Thyroid gland (tissue), 4 donors: Measurements from ENCODE around the gene INTU. TPM values are rescaled to one million over a fixed set of nuclear protein-coding genes. Genes with fewer than 3 reads are reported as not detected.

Experiments used
- DNase-seq, 2 donors: peaks; one replicate each; pipeline ENCODE4 v3.0.0-alpha.2; 2019
- H3K27ac ChIP-seq, 3 donors: fragments of 200-600 bp; sonication (generic); 1 replicate in 2 of 3; 2 replicates in 1 of 3; pipeline ENCODE4 v1.5.1; 2016 to 2019; ENCODE audit warnings: mild to moderate bottlenecking in 1 of 3, moderate library complexity in 1 of 3
- H3K27me3 ChIP-seq: fragments of 200-600 bp; sonication (generic); one replicate; pipeline ENCODE4 v1.5.1; 2019
- H3K36me3 ChIP-seq, 2 donors: fragments of 200-600 bp; sonication (generic); one replicate each; pipeline ENCODE4 v1.5.1; 2016 to 2019
- H3K4me1 ChIP-seq, 2 donors: fragments of 200-600 bp; sonication (generic); one replicate each; pipeline ENCODE4 v1.5.1; 2017 to 2019
- H3K4me3 ChIP-seq, 3 donors: fragments of 200-600 bp; sonication (generic); replicated peaks in 1 of 3; 1 replicate in 2 of 3; 2 replicates in 1 of 3; pipeline ENCODE4 v1.5.1; 2016; ENCODE audit warnings: mild to moderate bottlenecking in 1 of 3
- H3K9me3 ChIP-seq: fragments of 200-600 bp; sonication (generic); one replicate; pipeline ENCODE4 v1.5.1; 2017
- POLR2A ChIP-seq, 2 donors: fragments of 450-650 bp; IDR thresholded peaks; one replicate each; pipeline ENCODE4 v1.6.1; 2017; ENCODE audit warnings: antibody characterized with exemption in 2 of 2, mild to moderate bottlenecking in 2 of 2, moderate library complexity in 1 of 2
- WGBS, 2 donors: methylation state at CpG; one replicate each; pipeline ENCODE4 v1.1.5; 2017; 5-methylcytosine and 5-hydroxymethylcytosine counted together
- intact Hi-C: fragments of 100-400 bp; cut with DNase I; formaldehyde crosslinking; loops from one replicate; pipeline ENCODE4 v1.15.1; 2023
- total RNA-seq, 4 donors: library from RNA; depleted of rRNA; stranded (reverse); fragments of >200 nt; gene quantifications; one replicate each; pipeline ENCODE4 v1.2.3, GENCODE V29; 2016
- TF ChIP-seq, protein P1 (sequence below), 6 experiments: fragments of 200-600 bp in 3 of 6; fragments of 450-650 bp in 3 of 6; sonication (generic) in 3 of 6; IDR thresholded peaks; one replicate each; pipeline ENCODE4 v1.5.1; 2016 to 2019; ENCODE audit warnings: antibody characterized with exemption in 6 of 6, mild to moderate bottlenecking in 2 of 6, inconsistent platforms in 1 of 6, moderate library complexity in 1 of 6

Gene INTU
- total RNA-seq, 4 donors from 2014 or later: 11.4 to 23.0 (median 12.8) TPM

DNA sequence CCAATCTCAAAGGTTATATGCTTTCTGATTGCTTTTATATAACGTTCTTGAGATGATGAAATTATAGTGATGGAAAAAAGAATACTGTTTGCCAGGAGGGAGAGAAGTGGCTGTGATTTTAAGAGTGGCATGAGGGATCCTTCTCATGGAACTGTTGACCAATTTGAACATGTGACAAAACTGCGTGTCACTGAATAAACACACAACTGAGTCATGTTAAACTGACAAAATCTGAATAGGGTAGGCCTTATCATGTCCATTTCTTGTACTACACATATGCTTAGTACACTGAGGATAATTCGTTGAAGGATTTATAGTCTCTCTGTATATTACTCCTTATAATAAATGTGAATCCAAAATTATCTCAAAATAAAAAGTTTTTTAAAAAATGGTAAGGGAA is 127.1 kb downstream of the INTU start:
- WGBS, 2 donors: 79 to 80% methylated on average over 3 of the region's 3 CpGs
- H3K4me1 ChIP-seq: no peaks in the 10 kb centered on the region
- TF ChIP-seq, protein P1, sequence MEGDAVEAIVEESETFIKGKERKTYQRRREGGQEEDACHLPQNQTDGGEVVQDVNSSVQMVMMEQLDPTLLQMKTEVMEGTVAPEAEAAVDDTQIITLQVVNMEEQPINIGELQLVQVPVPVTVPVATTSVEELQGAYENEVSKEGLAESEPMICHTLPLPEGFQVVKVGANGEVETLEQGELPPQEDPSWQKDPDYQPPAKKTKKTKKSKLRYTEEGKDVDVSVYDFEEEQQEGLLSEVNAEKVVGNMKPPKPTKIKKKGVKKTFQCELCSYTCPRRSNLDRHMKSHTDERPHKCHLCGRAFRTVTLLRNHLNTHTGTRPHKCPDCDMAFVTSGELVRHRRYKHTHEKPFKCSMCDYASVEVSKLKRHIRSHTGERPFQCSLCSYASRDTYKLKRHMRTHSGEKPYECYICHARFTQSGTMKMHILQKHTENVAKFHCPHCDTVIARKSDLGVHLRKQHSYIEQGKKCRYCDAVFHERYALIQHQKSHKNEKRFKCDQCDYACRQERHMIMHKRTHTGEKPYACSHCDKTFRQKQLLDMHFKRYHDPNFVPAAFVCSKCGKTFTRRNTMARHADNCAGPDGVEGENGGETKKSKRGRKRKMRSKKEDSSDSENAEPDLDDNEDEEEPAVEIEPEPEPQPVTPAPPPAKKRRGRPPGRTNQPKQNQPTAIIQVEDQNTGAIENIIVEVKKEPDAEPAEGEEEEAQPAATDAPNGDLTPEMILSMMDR (IDR thresholded peaks at IDR 0.05): no peak
- no peak for TF ChIP-seq POLR2A (IDR thresholded peaks at IDR 0.05)
- no peaks in the 10 kb centered on the region for H3K27me3 ChIP-seq
- intact Hi-C loops: no loop called here
- H3K9me3 ChIP-seq: no peaks in the 10 kb centered on the region
- no peak for DNase-seq
- H3K36me3 ChIP-seq: no peaks in the 10 kb centered on the region
- H3K4me3 ChIP-seq: no peak overlapping the region
- H3K27ac ChIP-seq: no peak overlapping the region

DNA sequence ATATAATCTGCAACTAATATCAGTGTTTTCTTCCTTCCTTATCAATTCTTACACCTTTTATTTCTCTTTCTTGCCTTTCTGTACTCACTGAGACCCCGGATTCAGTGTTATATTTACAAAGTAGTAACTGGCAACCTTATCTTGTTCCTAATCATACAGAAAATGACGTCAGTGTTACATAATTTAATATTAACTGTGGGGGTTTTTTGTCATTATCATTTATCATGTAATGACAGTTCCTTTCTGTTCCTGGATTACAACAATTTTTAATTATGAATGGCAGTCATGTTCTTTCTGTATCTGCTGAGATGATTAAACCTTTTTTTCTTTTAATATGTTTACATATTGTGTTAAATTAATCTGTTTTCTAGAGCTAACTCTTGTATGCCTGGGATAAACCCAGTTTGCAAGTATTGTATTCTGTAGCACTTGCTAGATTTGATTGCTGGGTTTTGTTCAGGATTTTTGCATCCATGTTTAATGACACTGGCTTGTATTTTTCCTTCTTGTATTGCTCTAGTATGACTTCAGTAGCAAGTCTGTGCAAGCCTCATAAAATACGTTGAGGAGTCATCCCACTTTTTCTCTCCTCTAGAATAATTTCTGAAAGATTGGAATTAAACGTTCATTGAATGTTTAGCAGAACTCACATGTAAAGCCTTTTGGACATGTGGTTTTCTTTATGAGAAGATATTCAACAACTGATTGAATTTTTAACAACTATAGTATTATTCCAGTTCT is 138.9 kb downstream of the INTU start:
- no peak for DNase-seq
- no peak overlapping the region for H3K4me3 ChIP-seq
- H3K36me3 ChIP-seq: no peaks in the 10 kb centered on the region
- WGBS, 2 donors: 68 to 75% methylated on average over 4 of the region's 4 CpGs
- TF ChIP-seq, protein P1 (IDR thresholded peaks at IDR 0.05): no peak
- TF ChIP-seq POLR2A (IDR thresholded peaks at IDR 0.05): no peak
- no peaks in the 10 kb centered on the region for H3K9me3 ChIP-seq
- H3K27ac ChIP-seq: no peak overlapping the region
- H3K4me1 ChIP-seq: no peaks in the 10 kb centered on the region
- H3K27me3 ChIP-seq: no peaks in the 10 kb centered on the region
- intact Hi-C loops: no loop called here

DNA sequence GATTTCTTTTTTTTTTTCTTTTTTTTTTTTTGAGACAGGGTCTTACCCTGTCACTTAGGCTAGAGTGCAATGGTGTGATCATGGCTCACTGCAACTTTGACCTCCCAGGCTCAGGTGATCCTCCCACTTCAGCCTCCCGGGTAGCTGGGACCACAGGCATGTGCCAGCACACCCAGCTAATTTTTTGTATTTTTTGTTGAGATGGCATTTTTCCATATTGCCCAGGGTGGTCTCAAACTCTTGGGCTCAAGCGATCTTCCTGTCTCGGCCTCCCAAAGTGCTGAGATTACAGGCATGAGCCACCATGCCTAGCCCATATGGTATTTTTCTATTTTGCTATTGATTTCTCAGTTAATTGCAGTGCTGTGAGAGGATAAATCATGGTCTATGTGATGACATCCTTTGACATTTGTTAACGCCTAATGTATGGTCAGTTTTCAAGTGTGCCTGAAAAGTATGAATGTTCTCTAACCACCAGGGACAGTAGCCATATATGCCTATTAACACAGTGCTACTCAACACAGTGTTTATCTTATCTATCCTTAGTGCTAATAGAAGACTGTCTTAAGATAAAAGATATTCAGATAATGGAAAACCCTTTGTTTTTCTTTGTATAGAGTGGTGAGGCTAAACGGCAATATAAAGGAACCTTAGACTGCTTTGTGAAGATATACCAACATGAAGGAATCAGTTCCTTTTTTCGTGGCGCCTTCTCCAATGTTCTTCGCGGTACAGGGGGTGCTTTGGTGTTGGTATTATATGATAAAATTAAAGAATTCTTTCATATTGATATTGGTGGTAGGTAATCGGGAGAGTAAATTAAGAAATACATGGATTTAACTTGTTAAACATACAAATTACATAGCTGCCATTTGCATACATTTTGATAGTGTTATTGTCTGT is 140.3 kb downstream of the INTU start:
- Histone ChIP-seq H3K4me1 (no peaks in the 10 kb centered on the region), H3K9me3 (no peaks in the 10 kb centered on the region), H3K4me3 (no peak overlapping the region), H3K36me3 (no peaks in the 10 kb centered on the region), H3K27me3 (no peaks in the 10 kb centered on the region), H3K27ac (no peak overlapping the region)
- 89 to 91% methylated on average over 10 of the region's 10 CpGs for WGBS, 2 donors
- DNase-seq: no peak
- intact Hi-C loops: no loop called here
- TF ChIP-seq, protein P1 (IDR thresholded peaks at IDR 0.05): no peak
- no peak for TF ChIP-seq POLR2A (IDR thresholded peaks at IDR 0.05)

DNA sequence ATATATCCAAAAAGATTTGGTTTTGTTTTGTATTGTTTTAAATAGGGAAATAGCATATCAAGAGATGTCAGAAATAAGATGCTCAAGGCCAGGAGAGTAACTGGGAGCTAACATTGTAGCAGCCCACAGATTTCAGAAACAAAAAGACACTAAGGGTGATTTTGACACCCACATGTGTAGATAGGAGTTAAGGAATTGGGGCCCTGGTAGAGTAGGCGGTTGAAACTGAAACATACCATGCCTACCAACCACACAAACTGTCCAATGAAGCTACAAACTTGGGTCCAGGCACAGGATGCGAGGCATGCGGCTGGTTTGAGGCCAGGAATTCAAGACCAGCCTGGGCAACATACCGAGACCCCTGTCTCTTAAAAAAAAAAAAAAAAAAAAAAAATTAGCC is 143.1 kb downstream of the INTU start:
- Histone ChIP-seq H3K27me3 (no peaks in the 10 kb centered on the region), H3K27ac (no peak overlapping the region), H3K4me1 (no peaks in the 10 kb centered on the region), H3K36me3 (no peaks in the 10 kb centered on the region), H3K9me3 (no peaks in the 10 kb centered on the region), H3K4me3 (no peak overlapping the region)
- TF ChIP-seq, protein P1 (IDR thresholded peaks at IDR 0.05): no peak
- no peak for TF ChIP-seq POLR2A (IDR thresholded peaks at IDR 0.05)
- WGBS, 2 donors: 94 to 97% methylated on average over 4 of the region's 4 CpGs
- DNase-seq: no peak
- intact Hi-C loops: no loop called here

Other genes with a start within 250 kb of the INTU start
- gene SLC25A31, start 97.4 kb downstream of the INTU start, total RNA-seq: under 1 TPM in 1 of 4 donors, not detected in 3; 0.40 TPM
- gene HSPA4L, start 149.4 kb downstream of the INTU start, total RNA-seq: 1 to 10 TPM; 1.7 to 7.8 (median 4.7) TPM
- gene PLK4, start 247.9 kb downstream of the INTU start, total RNA-seq: 1 to 10 TPM in 3 of 4 donors, under 1 TPM in 1; 0.94 to 4.2 (median 2.1) TPM